Endothelial cell of umbilical vein (primary cell): ENCODE measurements around the gene MAP3K15. TPM values are rescaled to one million over a fixed set of nuclear protein-coding genes. Genes with fewer than 3 reads are reported as not detected.

Experiments
- BruUV-seq: library from RNA; stranded (reverse); fragments of 400-500 nt; replicated peaks from 2 replicates; lab custom pipeline; 2021; lab: Mats Ljungman, UMichigan
- CTCF ChIA-PET: fragments of 300-600, 350-600 bp; sonication (Branson Sonifier 250); formaldehyde crosslinking; loops from one replicate; lab custom pipeline; 2021; ENCODE audit warnings: antibody characterized with exemption, inconsistent platforms; lab: Charles Lee
- POLR2A ChIA-PET: fragments of 300-600, 350-600 bp; sonication (Branson Sonifier 250); formaldehyde crosslinking; loops from one replicate; lab custom pipeline; 2021; ENCODE audit warnings: antibody characterized with exemption, inconsistent platforms; lab: Charles Lee
- DNase-seq: peaks from one replicate; pipeline ENCODE4 v3.0.0-alpha.2; 2011; ENCODE audit warnings: low read depth, low spot score
- FAIRE-seq: peaks from 2 replicates; lab custom pipeline; 2011; peaks lifted over from hg19 to GRCh38; lab: Jason Lieb, UNC
- H2AFZ ChIP-seq: 2 replicates; pipeline ENCODE4 v1.6.0; 2012; ENCODE audit warnings: low read depth, low read length, control low read depth, inconsistent platforms
- H3K27ac ChIP-seq: 2 replicates; pipeline ENCODE4 v1.5.1; 2011; ENCODE audit warnings: low read depth, mild to moderate bottlenecking, control low read depth, low read length, moderate library complexity; ENCODE audit not compliant: insufficient read depth
- H3K27me3 ChIP-seq, 2 experiments: 2 replicates each; pipeline versions ENCODE4 v1.6.0 to v1.6.1; 2011; ENCODE audit warnings: low read length in 2 of 2, mixed read lengths in 1 of 2; ENCODE audit not compliant: control insufficient read depth in 2 of 2, insufficient read depth in 2 of 2
- H3K36me3 ChIP-seq, 2 experiments: 2 replicates in 1 of 2; 3 replicates in 1 of 2; pipeline ENCODE4 v1.5.1; 2011; ENCODE audit warnings: low read length in 2 of 2, mild to moderate bottlenecking in 1 of 2, moderate library complexity in 1 of 2; ENCODE audit not compliant: control insufficient read depth in 2 of 2, insufficient read depth in 2 of 2; ENCODE audit errors: extremely low read depth in 1 of 2
- H3K4me1 ChIP-seq: 3 replicates; pipeline ENCODE4 v1.5.1; 2011; ENCODE audit warnings: mild to moderate bottlenecking, low read length; ENCODE audit not compliant: control insufficient read depth, insufficient read depth; ENCODE audit errors: extremely low read depth
- H3K4me2 ChIP-seq: 2 replicates; pipeline ENCODE4 v1.6.1; 2011; ENCODE audit warnings: low read length, control low read depth, mixed read lengths; ENCODE audit not compliant: insufficient read depth
- H3K4me3 ChIP-seq, 3 experiments: fragments of 200-600 bp in 1 of 3; sonication (generic), shearing (Covaris generic) in 1 of 3; replicated peaks in 1 of 3; 2 replicates each; pipeline ENCODE4 v1.5.1; 2011 to 2016; ENCODE audit warnings: control low read depth in 3 of 3, low read length in 3 of 3, mild to moderate bottlenecking in 2 of 3, inconsistent platforms in 1 of 3, low read depth in 1 of 3, moderate library complexity in 1 of 3; ENCODE audit not compliant: insufficient read depth in 1 of 3
- H3K79me2 ChIP-seq: 2 replicates; pipeline ENCODE4 v1.6.0; 2012; ENCODE audit warnings: low read length, inconsistent platforms; ENCODE audit not compliant: control insufficient read depth, insufficient read depth
- H3K9ac ChIP-seq: replicated peaks from 2 replicates; pipeline ENCODE3; 2011; ENCODE audit warnings: low read length, control low read depth; ENCODE audit not compliant: insufficient read depth; ENCODE audit errors: extremely low read depth
- H3K9me1 ChIP-seq: replicated peaks from 3 replicates; pipeline ENCODE4 v1.6.0; 2011; ENCODE audit warnings: mild to moderate bottlenecking, low read length; ENCODE audit not compliant: control insufficient read depth, insufficient read depth; ENCODE audit errors: extremely low read depth
- H3K9me3 ChIP-seq: replicated peaks from 2 replicates; pipeline ENCODE4 v1.5.1; 2012; ENCODE audit warnings: low read length, inconsistent platforms; ENCODE audit not compliant: control insufficient read depth, insufficient read depth
- H4K20me1 ChIP-seq: replicated peaks from 2 replicates; pipeline ENCODE3; 2011; ENCODE audit warnings: mild to moderate bottlenecking, low read length; ENCODE audit not compliant: control insufficient read depth, insufficient read depth; ENCODE audit errors: extremely low read depth
- EZH2 ChIP-seq: IDR thresholded peaks from 2 replicates; pipeline ENCODE4 v1.6.1; 2012; ENCODE audit warnings: borderline replicate concordance, low read depth, mild to moderate bottlenecking, moderate library complexity, low read length, inconsistent platforms; ENCODE audit not compliant: severe bottlenecking
- FOS ChIP-seq: IDR thresholded peaks from 2 replicates; pipeline ENCODE4 v1.6.1; 2011; ENCODE audit warnings: mild to moderate bottlenecking, low read length, moderate library complexity, borderline replicate concordance; ENCODE audit not compliant: insufficient read depth
- GATA2 ChIP-seq: IDR thresholded peaks from 2 replicates; pipeline ENCODE4 v1.7.0; 2011; ENCODE audit warnings: low read depth, mild to moderate bottlenecking, moderate library complexity, mixed read lengths, low read length; ENCODE audit not compliant: insufficient read length, insufficient read depth
- JUN ChIP-seq: IDR thresholded peaks from 2 replicates; pipeline ENCODE4 v1.6.1; 2011; ENCODE audit warnings: borderline replicate concordance, low read depth; ENCODE audit not compliant: insufficient read length, insufficient read depth
- MYC ChIP-seq: IDR thresholded peaks from one replicate; pipeline ENCODE4 v1.6.1; 2011; ENCODE audit warnings: mild to moderate bottlenecking, low read depth, low read length
- POLR2A ChIP-seq: IDR thresholded peaks from 2 replicates; pipeline ENCODE4 v1.6.1; 2012; ENCODE audit warnings: low read depth, mild to moderate bottlenecking, control low read depth, low read length
- POLR2AphosphoS5 ChIP-seq: IDR thresholded peaks from 2 replicates; pipeline ENCODE4 v1.6.1; 2012; ENCODE audit warnings: low read depth, mild to moderate bottlenecking, control low read depth, low read length, moderate library complexity; ENCODE audit not compliant: insufficient read depth
- dilution Hi-C: fragments of 300-500 bp; cut with MboI; formaldehyde crosslinking; loops from one replicate; pipeline ENCODE4 v1.15.0; 2019; ENCODE audit warnings: low sequenced_read_pairs; ENCODE audit not compliant: extremely low pct_ligation_motif_present
- intact Hi-C: fragments of 100-400 bp; cut with micrococcal nuclease; formaldehyde crosslinking; loops from one replicate; pipeline ENCODE4 v1.10.0; 2022
- polyA plus RNA-seq, 4 experiments: library from polyadenylated mRNA; depleted of rRNA in 3 of 4; stranded (reverse) in 3 of 4; unstranded in 1 of 4; fragments of >200 nt; gene quantifications; 2 replicates each; pipeline versions ENCODE4 v1.2.1 to v1.2.3, GENCODE V29; 2011 to 2012; ENCODE audit warnings: missing spikeins in 1 of 4
- total RNA-seq: library from RNA; stranded (reverse); gene quantifications from 2 replicates; pipeline ENCODE4 v1.2.3, GENCODE V29; 2021
- TF ChIP-seq, protein P1 (sequence below), 2 donors: IDR thresholded peaks; 1 replicate in 1 of 2; 2 replicates in 1 of 2; pipeline ENCODE4 v1.5.1; 2011; ENCODE audit warnings: low read length in 2 of 2, mild to moderate bottlenecking in 2 of 2, moderate library complexity in 2 of 2, control low read depth in 1 of 2, inconsistent platforms in 1 of 2, low read depth in 1 of 2; ENCODE audit not compliant: insufficient read depth in 1 of 2; ENCODE audit errors: extremely low read depth in 1 of 2
- TF ChIP-seq, protein P2 (sequence below): IDR thresholded peaks from 2 replicates; pipeline ENCODE4 v1.6.1; 2011; ENCODE audit not compliant: insufficient read depth, insufficient read length

The MAP3K15 gene
- total and polyA plus RNA-seq, 2 donors (not counting 3 experiments of a cell fraction or from before 2014, with no cell fraction given) = 0.01 to 0.09 TPM

DNA sequence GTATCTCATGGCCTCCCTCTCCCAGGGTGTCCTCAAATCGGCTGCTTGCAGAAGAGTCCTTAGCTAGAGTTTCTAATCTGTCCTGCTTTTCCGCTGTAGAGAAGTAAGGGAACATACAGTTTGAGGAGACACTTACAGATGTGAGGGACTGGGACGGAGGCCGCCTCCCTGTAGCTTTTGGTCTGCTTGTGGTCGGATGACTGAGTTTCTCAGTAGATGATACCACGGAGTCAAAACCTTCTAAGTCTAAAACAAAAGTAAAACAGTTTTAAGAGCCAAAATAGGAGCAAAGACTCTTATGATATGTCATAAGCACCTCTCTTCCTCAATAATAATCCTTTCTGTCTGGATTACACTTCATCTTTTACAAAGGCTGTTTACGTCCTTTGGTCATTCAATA lies 34.5 kb upstream of the MAP3K15 start:
- ChIA-PET POLR2A (no interaction called here), CTCF (no interaction called here)
- intact Hi-C loops = loop anchor here (10.0 kb wide), 1 partner anchor 515 kb away; no protein-coding TSS in a partner anchor

More for the DNA sequence above, 34.5 kb upstream of the MAP3K15 start:
- H3K4me3 ChIP-seq = no peak overlapping the region
- DNase-seq (no peak), FAIRE-seq (no peak)
- no peaks in the 10 kb centered on the region for H3K9me3 ChIP-seq
- no peak overlapping the region for H3K9ac ChIP-seq
- no peaks in the 10 kb centered on the region for H3K27me3 ChIP-seq
- no peak overlapping the region for H3K27ac ChIP-seq
- H3K4me2 ChIP-seq = no peak overlapping the region
- dilution Hi-C loops = no loop called here
- BruUV-seq = no TSS peak
- H3K4me1 ChIP-seq = no peaks in the 10 kb centered on the region
- no peaks in the 10 kb centered on the region for H3K36me3 ChIP-seq
- H3K79me2 ChIP-seq = no peaks in the 10 kb centered on the region
- no peak for TF ChIP-seq MYC
- TF ChIP-seq GATA2 = no peak
- TF ChIP-seq, protein P1, sequence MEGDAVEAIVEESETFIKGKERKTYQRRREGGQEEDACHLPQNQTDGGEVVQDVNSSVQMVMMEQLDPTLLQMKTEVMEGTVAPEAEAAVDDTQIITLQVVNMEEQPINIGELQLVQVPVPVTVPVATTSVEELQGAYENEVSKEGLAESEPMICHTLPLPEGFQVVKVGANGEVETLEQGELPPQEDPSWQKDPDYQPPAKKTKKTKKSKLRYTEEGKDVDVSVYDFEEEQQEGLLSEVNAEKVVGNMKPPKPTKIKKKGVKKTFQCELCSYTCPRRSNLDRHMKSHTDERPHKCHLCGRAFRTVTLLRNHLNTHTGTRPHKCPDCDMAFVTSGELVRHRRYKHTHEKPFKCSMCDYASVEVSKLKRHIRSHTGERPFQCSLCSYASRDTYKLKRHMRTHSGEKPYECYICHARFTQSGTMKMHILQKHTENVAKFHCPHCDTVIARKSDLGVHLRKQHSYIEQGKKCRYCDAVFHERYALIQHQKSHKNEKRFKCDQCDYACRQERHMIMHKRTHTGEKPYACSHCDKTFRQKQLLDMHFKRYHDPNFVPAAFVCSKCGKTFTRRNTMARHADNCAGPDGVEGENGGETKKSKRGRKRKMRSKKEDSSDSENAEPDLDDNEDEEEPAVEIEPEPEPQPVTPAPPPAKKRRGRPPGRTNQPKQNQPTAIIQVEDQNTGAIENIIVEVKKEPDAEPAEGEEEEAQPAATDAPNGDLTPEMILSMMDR (IDR thresholded peaks at IDR 0.05; ENCODE audit: extremely low read depth in 1 of 2, insufficient read depth in 1 of 2, low read depth in 1 of 2, low read length in 2 of 2) = no peak
- no peak for TF ChIP-seq JUN
- TF ChIP-seq EZH2 = no peak
- no peak for TF ChIP-seq POLR2AphosphoS5
- TF ChIP-seq, protein P2, sequence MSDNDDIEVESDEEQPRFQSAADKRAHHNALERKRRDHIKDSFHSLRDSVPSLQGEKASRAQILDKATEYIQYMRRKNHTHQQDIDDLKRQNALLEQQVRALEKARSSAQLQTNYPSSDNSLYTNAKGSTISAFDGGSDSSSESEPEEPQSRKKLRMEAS = no peak
- TF ChIP-seq FOS = no peak
- TF ChIP-seq POLR2A = no peak
- no peak overlapping the region for H2AFZ ChIP-seq
- H4K20me1 ChIP-seq = no peaks in the 10 kb centered on the region
- H3K9me1 ChIP-seq = no peaks in the 10 kb centered on the region
